HL-60/S4 treated with retinoic acid at 250 ng/mL for 4 days and 3 days (cell line): ENCODE data around the gene RAB40AL.

Experiments used
- in situ Hi-C: fragments of 300-500 bp; cut with MboI; formaldehyde crosslinking; loops from 2 replicates; pipeline ENCODE4 v1.7.0; 2022; ENCODE audit warnings: low sequenced_read_pairs

The RAB40AL gene

GRCh38 chrX:102979536-102979935, 42.5 kb downstream of the RAB40AL start:
- in situ Hi-C loops, result no loop called here

DNA sequence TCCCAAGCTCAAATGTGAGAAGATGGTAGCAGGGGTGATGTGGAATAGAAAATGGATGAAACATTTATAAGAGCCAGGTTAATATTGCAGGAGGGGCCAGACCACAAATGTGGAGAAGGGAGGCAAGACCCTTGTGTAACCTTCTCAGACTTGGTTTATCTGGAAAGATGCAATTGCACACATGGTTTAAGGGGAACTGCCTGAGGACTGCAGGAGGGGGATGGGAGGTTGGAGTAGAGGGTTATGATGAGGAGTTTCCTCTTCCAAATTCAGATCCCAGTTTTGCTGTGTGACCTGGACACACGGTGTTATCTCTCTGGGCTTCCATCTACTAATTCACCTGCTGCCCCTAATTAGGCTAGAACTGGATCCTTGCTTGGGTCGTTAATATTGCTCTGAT, 46.1 kb downstream of the RAB40AL start:
- in situ Hi-C loops, result no loop called here

DNA sequence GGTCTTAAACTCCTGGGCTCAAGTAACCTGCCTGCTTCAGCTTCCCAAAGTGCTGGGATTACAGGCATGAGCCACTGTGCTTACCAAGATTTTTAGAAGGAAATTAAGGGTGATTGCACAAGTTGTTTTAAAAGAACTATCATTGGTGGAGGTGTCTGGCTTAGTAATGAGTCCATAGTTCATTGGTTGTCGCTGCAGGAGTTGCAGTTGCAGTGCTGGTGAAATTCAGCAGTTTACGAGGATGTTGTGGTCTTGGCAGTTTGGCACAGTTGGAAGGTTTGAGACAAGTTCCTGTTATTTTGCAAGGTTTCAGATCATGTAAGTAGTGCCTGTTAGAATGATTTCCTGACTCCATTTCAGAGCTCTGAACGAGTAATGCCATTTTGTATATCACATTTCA, 48.1 kb downstream of the RAB40AL start:
- in situ Hi-C loops, result no loop called here
